Measurements from ENCODE around the gene C2orf81. TPM values are rescaled to one million over a fixed set of nuclear protein-coding genes. Genes with fewer than 3 reads are reported as not detected.

C2orf81 gene
- polyA plus RNA-seq, 1 of the 3 experiments (the other 2 are of a cell fraction) = 2.5 TPM

- Histone ChIP-seq H3K4me2 (no peak overlapping the region), H3K27ac (ENCODE audit: low read depth in 2 of 2, low read length in 1 of 2) (no peak overlapping the region), H3K79me2 (ENCODE audit: insufficient read depth) (peaks cover 14% of the 10 kb centered on the region; the same call in 1 of the 2 replicates), H3K4me1 (ENCODE audit: control insufficient read depth in 1 of 2, insufficient read depth in 2 of 2, low read depth in 1 of 2, low read length in 1 of 2) (peaks cover 3 to 18% of the 10 kb centered on the region in 2 experiments; a peak in 2 of 4 replicates), H2AFZ (ENCODE audit: low read depth) (no peak overlapping the region), H3K9me3 (no peaks in the 10 kb centered on the region), H3K4me3 (ENCODE audit: low read depth in 2 of 2, low read length in 1 of 2) (no peak overlapping the region), H3K36me3 (replicated peaks in 1 of 2; ENCODE audit: control insufficient read depth in 1 of 2, insufficient read depth in 2 of 2, low read length in 1 of 2) (peaks cover 17 to 66% of the 10 kb centered on the region in 2 experiments), H3F3A (replicated peaks; ENCODE audit: insufficient read depth) (no peaks in the 10 kb centered on the region), H3K9ac (no peak overlapping the region), H3K9me2 (no peaks in the 10 kb centered on the region), H4K20me1 (ENCODE audit: insufficient read depth) (no peaks in the 10 kb centered on the region), H3K27me3 (ENCODE audit: insufficient read depth) (no peaks in the 10 kb centered on the region)
- no peak for DNase-seq
- 97% methylated on average over 6 of the region's 7 CpGs for WGBS (ENCODE audit: low lambda C conversion rate)
- CTCF ChIA-PET = interaction anchor here (0.5 to 3.9 kb wide), 5 partner anchors 22 to 735 kb away, joined by 3 to 17 read pairs (median 4); no protein-coding TSS in a partner anchor
- POLR2A ChIA-PET = no interaction called here
- TF ChIP-seq MXI1 (IDR thresholded peaks at IDR 0.05; ENCODE audit: low read depth, low read length) (no peak), FOXJ3 (CRISPR knock-in tag; IDR thresholded peaks at IDR 0.05) (no peak), NFIC (IDR thresholded peaks at IDR 0.05; ENCODE audit: borderline replicate concordance) (no peak), REST (IDR thresholded peaks at IDR 0.05; ENCODE audit: low read depth, low read length) (no peak), RAD21 (IDR thresholded peaks at IDR 0.05; ENCODE audit: low read length) (no peak), FOSL2 (IDR thresholded peaks at IDR 0.05; ENCODE audit: borderline replicate concordance, low read depth) (no peak), MEF2A (IDR thresholded peaks at IDR 0.05; ENCODE audit: borderline replicate concordance, low read depth) (no peak), USF2 (IDR thresholded peaks at IDR 0.05; ENCODE audit: borderline replicate concordance, low read depth, low read length) (no peak), PBX3 (IDR thresholded peaks at IDR 0.05) (no peak), MAX (IDR thresholded peaks at IDR 0.05; ENCODE audit: low read depth) (no peak), POLR2AphosphoS5 (IDR thresholded peaks at IDR 0.05; ENCODE audit: low read depth, low read length) (no peak), SMC3 (IDR thresholded peaks at IDR 0.05; ENCODE audit: low read depth, low read length) (no peak), TCF12 (IDR thresholded peaks at IDR 0.05) (no peak), GATA2 (CRISPR knock-in tag; IDR thresholded peaks at IDR 0.05) (no peak), RXRA (IDR thresholded peaks at IDR 0.05; ENCODE audit: borderline replicate concordance, low read depth) (no peak)
Measured at GRCh38 chr2:74369976-74370375, 51.4 kb downstream of the C2orf81 start.
